Raji (cell line): ENCODE measurements around the gene NDUFS2.

Experiments
- POLR2A ChIP-seq: IDR thresholded peaks from 2 replicates; pipeline ENCODE4 v1.6.1; 2011; ENCODE audit warnings: low read depth, low read length, control low read depth; ENCODE audit not compliant: insufficient read depth

NDUFS2 gene

GRCh38 chr1:161198194-161198896 is 3.8 kb upstream of the NDUFS2 start:
- TF ChIP-seq POLR2A, result no peak

- TF ChIP-seq POLR2A, result no peak
Measured at GRCh38 chr1:161198897-161199431, 3.2 kb upstream of the NDUFS2 start, which contains the start of gene ADAMTS4. Gene ADAMTS4 (minus strand): TSS chr1:161199054. CDS start chr1:161198627, 427 bp downstream.

GRCh38 chr1:161199506-161200139 is 2.5 kb upstream of the NDUFS2 start:
- no peak for TF ChIP-seq POLR2A

DNA sequence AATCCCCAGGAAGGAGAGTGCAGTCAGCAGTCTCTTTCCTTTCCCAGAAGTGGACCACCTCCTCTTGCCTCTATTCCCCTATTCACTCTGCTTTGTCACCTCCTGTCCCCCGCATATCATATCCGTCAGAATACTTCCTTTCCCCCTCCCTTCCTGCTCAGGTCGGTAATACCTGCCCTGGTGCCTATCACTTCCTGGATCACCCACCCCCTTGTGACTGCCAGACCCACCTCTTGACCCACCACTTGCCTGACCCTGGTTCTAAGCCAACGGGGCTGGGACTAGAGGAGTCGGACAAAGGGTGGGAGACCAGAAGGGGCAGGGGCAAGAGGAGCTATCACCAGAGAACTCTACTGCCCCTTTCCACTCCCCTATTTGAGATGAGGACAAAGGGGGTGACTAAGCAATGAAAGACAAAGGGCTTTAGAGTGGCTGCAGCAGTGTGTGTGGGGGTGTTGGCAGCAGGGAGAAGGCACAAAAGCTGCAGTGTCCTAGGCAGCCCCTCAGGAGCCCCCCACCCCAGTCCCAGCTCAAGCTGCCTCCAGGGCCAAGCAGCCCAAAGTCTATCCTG is 1.7 kb upstream of the NDUFS2 start:
- TF ChIP-seq POLR2A, result no peak

- no peak for TF ChIP-seq POLR2A
Measured at GRCh38 chr1:161200992-161201835, 953 bp upstream of the NDUFS2 start.

DNA sequence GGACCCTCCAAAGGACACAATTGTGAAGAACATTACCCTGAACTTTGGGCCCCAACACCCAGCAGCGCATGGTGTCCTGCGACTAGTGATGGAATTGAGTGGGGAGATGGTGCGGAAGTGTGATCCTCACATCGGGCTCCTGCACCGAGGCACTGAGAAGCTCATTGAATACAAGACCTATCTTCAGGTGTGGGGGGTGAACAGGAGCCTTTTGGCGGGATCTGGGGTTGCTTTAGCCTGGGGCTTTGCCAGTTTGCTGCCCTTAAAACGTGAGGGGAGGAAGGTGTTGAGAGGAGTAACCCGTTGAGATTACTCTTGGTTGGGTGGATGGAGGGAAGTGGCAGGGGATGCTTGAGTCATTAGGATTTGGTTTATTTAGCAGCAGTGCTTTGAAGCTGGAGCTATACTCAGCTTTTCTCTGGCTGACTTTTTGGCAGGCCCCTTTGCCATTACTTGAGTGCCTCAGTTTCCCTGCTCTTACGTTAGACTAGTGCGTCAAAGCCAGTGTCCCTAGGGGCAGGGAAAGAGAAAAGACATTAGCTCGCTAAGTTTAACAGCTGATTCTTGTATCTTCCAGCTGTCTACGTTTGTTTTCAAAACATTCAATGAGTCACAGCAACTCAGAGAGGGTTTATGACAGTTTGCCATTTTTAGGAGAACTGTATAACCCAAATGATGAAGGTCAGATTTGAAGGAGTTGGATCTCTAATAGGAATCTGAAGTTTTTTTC is 4.4 kb downstream of the NDUFS2 start:
- TF ChIP-seq POLR2A, result no peak

GRCh38 chr1:161207173-161207572 is 5.0 kb downstream of the NDUFS2 start:
- TF ChIP-seq POLR2A, result no peak

DNA sequence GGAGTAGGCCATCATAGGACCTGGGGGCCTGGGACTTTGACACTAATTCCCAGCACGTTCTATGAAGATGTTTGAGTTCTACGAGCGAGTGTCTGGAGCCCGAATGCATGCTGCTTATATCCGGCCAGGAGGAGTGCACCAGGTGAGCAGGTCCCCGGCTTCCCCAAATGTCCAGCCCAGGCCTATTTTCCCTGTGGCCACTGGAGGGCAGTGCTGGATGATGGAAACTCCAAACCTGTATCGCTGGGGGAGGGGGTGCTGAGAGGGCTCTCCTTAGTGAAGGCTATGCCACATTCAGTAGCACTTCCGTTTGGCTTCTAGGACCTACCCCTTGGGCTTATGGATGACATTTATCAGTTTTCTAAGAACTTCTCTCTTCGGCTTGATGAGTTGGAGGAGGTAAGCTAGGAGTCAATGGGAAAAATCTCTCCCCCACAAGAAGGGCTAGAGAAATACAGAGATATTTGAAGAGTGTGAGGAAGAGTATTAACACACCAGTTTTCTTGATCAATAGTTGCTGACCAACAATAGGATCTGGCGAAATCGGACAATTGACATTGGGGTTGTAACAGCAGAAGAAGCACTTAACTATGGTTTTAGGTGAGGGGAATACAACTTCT is 7.7 kb downstream of the NDUFS2 start:
- TF ChIP-seq POLR2A, result no peak

- no peak for TF ChIP-seq POLR2A
Measured at GRCh38 chr1:161214369-161214768, 12.2 kb downstream of the NDUFS2 start.

- TF ChIP-seq POLR2A, result no peak
Measured at GRCh38 chr1:161215076-161215475, 12.9 kb downstream of the NDUFS2 start, which contains the start of gene FCER1G. Gene FCER1G (plus strand): TSS chr1:161215295. CDS start chr1:161215322, 27 bp downstream.

DNA sequence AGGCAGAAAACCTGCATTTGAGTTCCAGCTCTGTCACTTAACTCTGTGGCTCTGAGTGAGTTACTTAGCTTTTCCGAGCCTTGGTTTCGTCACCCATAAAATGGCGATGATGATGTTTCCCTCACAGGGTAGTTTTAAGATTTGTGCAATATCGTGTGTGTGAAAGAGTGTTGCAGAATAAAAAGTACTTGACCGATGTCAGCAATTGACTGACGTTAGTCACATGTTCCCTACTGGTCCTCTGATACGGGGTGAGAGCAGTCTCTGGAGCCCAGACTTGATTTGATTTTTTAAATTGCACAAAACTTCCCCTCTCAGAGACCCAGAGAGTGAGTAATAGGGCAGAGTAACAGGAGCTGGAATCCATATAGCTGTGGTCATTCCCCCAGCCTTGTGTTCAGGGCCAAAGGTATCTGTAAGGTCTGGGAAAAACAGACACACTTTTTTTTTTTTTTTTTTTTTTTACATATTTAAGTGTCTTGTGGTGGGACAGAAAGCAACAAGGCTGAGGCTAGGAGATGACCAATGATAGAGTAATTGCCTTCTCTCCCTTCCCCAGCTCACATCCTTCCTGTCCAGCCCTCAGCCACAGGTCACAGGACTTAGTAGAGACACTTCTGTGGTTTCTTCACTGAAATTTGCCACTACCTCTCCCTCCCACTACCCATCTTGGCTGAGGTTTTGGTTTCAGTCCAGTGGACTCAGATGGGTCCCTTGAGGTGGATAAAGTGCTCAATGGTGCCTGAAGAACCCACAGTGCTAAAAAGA is 15.0 kb downstream of the NDUFS2 start:
- no peak for TF ChIP-seq POLR2A

DNA sequence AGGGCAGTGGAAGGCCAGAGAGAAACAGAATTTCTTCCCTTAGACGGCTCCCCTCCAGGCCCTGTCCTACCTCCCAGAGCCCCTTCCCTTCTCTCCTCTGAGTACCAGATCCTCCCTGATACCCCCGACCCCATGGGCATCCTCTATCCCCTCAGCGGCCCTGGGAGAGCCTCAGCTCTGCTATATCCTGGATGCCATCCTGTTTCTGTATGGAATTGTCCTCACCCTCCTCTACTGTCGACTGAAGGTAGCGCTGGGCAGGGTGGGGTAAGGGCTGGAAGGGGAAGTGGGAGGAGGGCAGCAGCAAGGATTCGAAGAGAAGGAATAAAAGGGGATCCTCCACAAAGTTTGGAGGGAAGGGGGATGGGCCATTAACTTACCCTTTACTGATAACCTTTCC is 15.7 kb downstream of the NDUFS2 start:
- TF ChIP-seq POLR2A, result no peak
